Keratinocyte (primary cell): ENCODE results near the gene DDX39B.

Experiments used
- CTCF ChIP-seq, 3 experiments: IDR thresholded peaks in 1 of 3; conservative IDR thresholded peaks in 1 of 3; optimal IDR thresholded peaks in 1 of 3; 2 replicates in 2 of 3; 3 replicates in 1 of 3; pipeline versions ENCODE3 to v1.5.1; 2011; ENCODE audit warnings: low read length in 3 of 3, mild to moderate bottlenecking in 3 of 3, moderate library complexity in 2 of 3, control low read depth in 1 of 3, inconsistent platforms in 1 of 3; ENCODE audit not compliant: insufficient read depth in 2 of 3; ENCODE audit errors: extremely low read depth in 1 of 3
- EZH2 ChIP-seq: IDR thresholded peaks from one replicate; pipeline ENCODE4 v1.6.1; 2012; ENCODE audit warnings: inconsistent platforms, mild to moderate bottlenecking, low read length, moderate library complexity

DNA sequence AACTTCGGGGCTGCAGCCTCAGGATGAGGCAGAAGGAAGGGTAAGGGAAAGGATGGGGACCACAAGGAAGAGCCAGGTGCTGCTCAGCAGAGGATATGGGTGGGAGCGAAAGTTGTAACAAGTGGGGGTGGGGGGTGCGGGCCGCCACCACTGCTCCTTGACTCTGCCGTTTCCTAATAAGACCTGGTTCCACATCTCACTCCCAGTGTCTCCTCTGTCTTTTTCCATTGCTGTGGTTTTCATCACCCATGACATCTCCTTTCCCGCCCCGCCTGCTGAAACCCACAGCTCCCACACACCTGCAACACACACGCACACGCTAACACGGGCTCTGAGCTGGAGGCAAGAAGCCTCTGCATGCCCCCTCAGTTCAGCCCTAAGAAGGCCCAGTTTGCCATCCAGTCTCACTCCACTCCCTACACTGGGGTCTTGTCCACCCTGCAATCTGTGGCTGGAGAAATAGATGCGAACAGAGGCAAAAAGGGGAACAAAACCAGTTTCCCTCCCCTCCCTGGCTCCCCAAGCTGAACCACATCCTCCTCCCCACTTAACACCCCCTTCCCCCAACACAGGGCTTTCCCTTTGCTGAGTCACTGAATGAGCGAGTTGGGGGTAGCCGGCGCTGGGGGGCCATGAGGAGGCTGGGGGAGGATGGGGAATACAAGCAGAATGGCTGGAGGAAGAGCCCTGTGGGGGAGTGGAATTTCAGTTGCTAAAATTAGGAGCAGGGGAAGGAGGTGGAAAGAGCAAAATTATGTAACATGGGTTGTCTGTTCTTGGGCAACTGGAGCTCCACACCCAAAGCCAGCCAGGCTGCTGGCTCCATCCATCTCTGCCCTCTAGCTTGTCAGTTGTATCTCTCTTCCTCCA, 17.1 kb upstream of the DDX39B start:
- TF ChIP-seq CTCF (optimal IDR thresholded peaks at IDR 0.05 in 1 of 3, IDR thresholded peaks at IDR 0.05 in 1 of 3, conservative IDR thresholded peaks at IDR 0.05 in 1 of 3; ENCODE audit: extremely low read depth in 1 of 3, insufficient read depth in 2 of 3, low read length in 3 of 3) (no peak), EZH2 (no peak)
